Gastroesophageal sphincter (tissue), 4 donors: ENCODE data around the gene AFP. TPM values are rescaled to one million over a fixed set of nuclear protein-coding genes. Genes with fewer than 3 reads are reported as not detected.

Source experiments
- ATAC-seq: fragments of 150-250 bp; one replicate; pipeline ENCODE4 v1.9.1; 2016; ENCODE audit warnings: mild to moderate bottlenecking, moderate library complexity
- H3K27ac ChIP-seq, 4 donors: fragments of 200-600 bp; sonication (generic) in 3 of 4; 1 replicate in 3 of 4; 2 replicates in 1 of 4; pipeline ENCODE4 v1.5.1; 2016 to 2019
- H3K27me3 ChIP-seq: fragments of 200-600 bp; sonication (generic); one replicate; pipeline ENCODE4 v1.5.1; 2019
- H3K36me3 ChIP-seq, 2 donors: fragments of 200-600 bp; sonication (generic); one replicate each; pipeline ENCODE4 v1.5.1; 2019; ENCODE audit warnings: control low read depth in 1 of 2
- H3K4me1 ChIP-seq, 3 donors: fragments of 200-600 bp; sonication (generic); 1 replicate in 2 of 3; 2 replicates in 1 of 3; pipeline ENCODE4 v1.5.1; 2016 to 2019; ENCODE audit warnings: control low read depth in 2 of 3
- H3K4me3 ChIP-seq, 2 donors: fragments of 200-600 bp; sonication (generic); one replicate each; pipeline ENCODE4 v1.5.1; 2019; ENCODE audit warnings: mild to moderate bottlenecking in 1 of 2, moderate library complexity in 1 of 2
- H3K9me3 ChIP-seq, 3 donors: fragments of 200-600 bp; sonication (generic); one replicate each; pipeline ENCODE4 v1.5.1; 2017 to 2019; ENCODE audit warnings: control low read depth in 2 of 3
- CTCF ChIP-seq, 4 experiments: fragments of 200-600 bp in 2 of 4; fragments of 450-650 bp in 2 of 4; sonication (generic) in 1 of 4; IDR thresholded peaks; one replicate each; pipeline ENCODE4 v1.5.1; 2017 to 2019; ENCODE audit warnings: antibody characterized with exemption in 4 of 4, mild to moderate bottlenecking in 2 of 4, moderate library complexity in 2 of 4
- EP300 ChIP-seq: sonication (generic); formaldehyde crosslinking; IDR thresholded peaks from one replicate; pipeline ENCODE4 v1.6.1; 2017; ENCODE audit warnings: antibody characterized with exemption, mild to moderate bottlenecking
- POLR2A ChIP-seq, 2 donors: fragments of 450-650 bp; IDR thresholded peaks; one replicate each; pipeline ENCODE4 v1.6.1; 2017; ENCODE audit warnings: antibody characterized with exemption in 2 of 2, mild to moderate bottlenecking in 2 of 2, moderate library complexity in 1 of 2
- POLR2AphosphoS5 ChIP-seq: sonication (generic); formaldehyde crosslinking; IDR thresholded peaks from one replicate; pipeline ENCODE4 v1.6.1; 2017; ENCODE audit warnings: antibody characterized with exemption
- WGBS, 2 donors: methylation state at CpG; one replicate each; pipeline ENCODE4 v1.1.5; 2018; ENCODE audit warnings: low coverage in 1 of 2; 5-methylcytosine and 5-hydroxymethylcytosine counted together
- total RNA-seq, 4 donors: library from RNA; depleted of rRNA; stranded (reverse); fragments of >200 nt; gene quantifications; one replicate each; pipeline ENCODE4 v1.1.0, GENCODE V29; 2016

Gene AFP
- total RNA-seq, 4 donors from 2014 or later: not detected

DNA sequence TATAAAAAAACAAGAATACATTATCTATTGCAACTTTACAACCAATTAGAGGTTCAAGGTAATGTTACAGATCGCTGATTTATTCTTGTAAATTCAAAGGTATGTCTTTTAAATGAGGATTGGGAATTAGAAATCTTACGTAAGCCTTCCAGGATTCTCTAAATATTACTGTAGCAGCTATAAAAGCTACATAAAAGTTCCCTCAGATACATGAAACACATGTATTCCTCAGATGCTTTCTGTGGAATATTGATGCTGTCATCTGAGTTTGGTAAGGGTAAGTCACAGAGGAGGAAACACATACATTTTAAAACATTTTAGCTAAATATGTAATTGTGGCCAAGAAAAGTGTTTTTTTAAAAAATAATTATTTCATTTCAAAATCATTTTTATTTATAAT, 3.4 kb downstream of the AFP start:
- Histone ChIP-seq H3K4me3 (no peak overlapping the region), H3K4me1 (no peaks in the 10 kb centered on the region), H3K27ac (no peak overlapping the region), H3K9me3 (no peaks in the 10 kb centered on the region), H3K27me3 (no peaks in the 10 kb centered on the region), H3K36me3 (no peaks in the 10 kb centered on the region)
- 83 to 88% methylated on average over 2 of the region's 2 CpGs for WGBS, 2 donors
- no peak for ATAC-seq
- TF ChIP-seq EP300: no peak
- TF ChIP-seq POLR2A (IDR thresholded peaks at IDR 0.05): no peak
- TF ChIP-seq CTCF (IDR thresholded peaks at IDR 0.05): no peak
- no peak for TF ChIP-seq POLR2AphosphoS5

DNA sequence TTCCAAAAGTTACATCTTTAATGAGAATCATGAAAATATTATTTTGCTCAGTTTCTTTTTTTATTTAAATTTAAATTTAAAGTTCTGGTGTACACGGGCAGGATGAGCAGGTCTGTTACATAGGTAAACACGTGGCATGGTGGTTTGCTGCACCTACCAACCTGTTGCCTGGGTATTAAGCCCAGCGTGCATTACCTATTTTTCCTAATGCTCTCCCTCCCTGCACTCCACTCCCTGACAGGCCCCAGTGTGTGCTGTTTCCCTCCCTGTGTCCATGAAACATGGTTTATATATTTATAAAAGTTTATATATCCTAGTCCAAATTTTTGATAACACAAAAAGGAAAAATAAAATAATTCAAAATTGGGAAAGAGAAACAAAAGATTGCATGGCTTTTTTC, 4.0 kb downstream of the AFP start:
- no peak for ATAC-seq
- Histone ChIP-seq H3K27ac (no peak overlapping the region), H3K4me3 (no peak overlapping the region), H3K4me1 (no peaks in the 10 kb centered on the region), H3K9me3 (no peaks in the 10 kb centered on the region), H3K27me3 (no peaks in the 10 kb centered on the region), H3K36me3 (no peaks in the 10 kb centered on the region)
- TF ChIP-seq POLR2AphosphoS5 (no peak), POLR2A (IDR thresholded peaks at IDR 0.05) (no peak), EP300 (no peak), CTCF (IDR thresholded peaks at IDR 0.05) (no peak)
- 60 to 61% methylated on average over 2 to 3 of the region's 3 CpGs for WGBS, 2 donors

- no peaks in the 10 kb centered on the region for H3K9me3 ChIP-seq
- no peak for ATAC-seq
- WGBS, 2 donors: 72 to 83% methylated on average over 3 of the region's 3 CpGs
- TF ChIP-seq CTCF (IDR thresholded peaks at IDR 0.05) (no peak), EP300 (no peak), POLR2AphosphoS5 (no peak)
- H3K4me3 ChIP-seq: no peak overlapping the region
- H3K27ac ChIP-seq: no peak overlapping the region
- no peaks in the 10 kb centered on the region for H3K27me3 ChIP-seq
- no peaks in the 10 kb centered on the region for H3K4me1 ChIP-seq
- H3K36me3 ChIP-seq: no peaks in the 10 kb centered on the region
These were observed 4.6 kb downstream of the AFP start for GRCh38 chr4:73440653-73441052.

DNA sequence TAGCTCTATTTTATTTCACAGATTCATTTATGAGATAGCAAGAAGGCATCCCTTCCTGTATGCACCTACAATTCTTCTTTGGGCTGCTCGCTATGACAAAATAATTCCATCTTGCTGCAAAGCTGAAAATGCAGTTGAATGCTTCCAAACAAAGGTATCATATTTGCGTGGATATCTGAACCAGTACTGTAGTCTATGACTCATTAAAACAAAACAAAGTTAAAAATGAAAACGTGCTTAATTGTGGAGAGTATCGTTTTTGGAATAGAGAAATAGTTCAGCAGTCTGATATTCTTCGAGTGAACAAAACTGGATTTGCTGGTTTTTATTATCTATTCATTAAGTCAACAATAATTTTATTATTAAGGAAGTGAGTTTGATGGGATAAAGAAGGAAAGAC, 6.3 kb downstream of the AFP start:
- H3K4me3 ChIP-seq: no peak overlapping the region
- no peaks in the 10 kb centered on the region for H3K27me3 ChIP-seq
- WGBS, 2 donors: 41 to 63% methylated on average over 2 to 5 of the region's 5 CpGs
- H3K9me3 ChIP-seq: no peaks in the 10 kb centered on the region
- TF ChIP-seq EP300 (no peak), CTCF (IDR thresholded peaks at IDR 0.05) (no peak), POLR2AphosphoS5 (no peak), POLR2A (IDR thresholded peaks at IDR 0.05) (no peak)
- H3K36me3 ChIP-seq: no peaks in the 10 kb centered on the region
- no peaks in the 10 kb centered on the region for H3K4me1 ChIP-seq
- no peak for ATAC-seq
- no peak overlapping the region for H3K27ac ChIP-seq

- TF ChIP-seq POLR2AphosphoS5 (no peak), POLR2A (IDR thresholded peaks at IDR 0.05) (no peak), CTCF (IDR thresholded peaks at IDR 0.05) (no peak), EP300 (no peak)
- WGBS, 2 donors: 42 to 59% methylated on average over 3 of the region's 3 CpGs
- Histone ChIP-seq H3K27ac (no peak overlapping the region), H3K27me3 (no peaks in the 10 kb centered on the region), H3K4me1 (no peaks in the 10 kb centered on the region), H3K4me3 (no peak overlapping the region), H3K9me3 (no peaks in the 10 kb centered on the region), H3K36me3 (no peaks in the 10 kb centered on the region)
- ATAC-seq: no peak
These were observed 7.2 kb downstream of the AFP start for GRCh38 chr4:73443224-73443623.
